Putamen (tissue), 1 donor: Measurements from ENCODE around the gene TREML2.

Experiments used
- DNase-seq: peaks from one replicate; pipeline ENCODE4 v3.0.0-alpha.2; 2016; ENCODE audit warnings: low spot score

The TREML2 gene

GRCh38 chr6:41147917-41148316, 53.0 kb downstream of the TREML2 start:
- DNase-seq, result no peak
